A549 (cell line): ENCODE measurements around the gene HSDL2. TPM values are rescaled to one million over a fixed set of nuclear protein-coding genes. Genes with fewer than 3 reads are reported as not detected.

Experiments used
- ATAC-seq, 2 experiments: fragments of 200-7000 bp in 1 of 2; fragments of >200 bp in 1 of 2; cut with Nextera tagmentation in 1 of 2; cut with Tn5 transposase in 1 of 2; 3 replicates each; pipeline versions ENCODE4 v1.8.0 to v1.9.1; 2018 to 2020; ENCODE audit warnings: mild to moderate bottlenecking in 1 of 2, moderate library complexity in 1 of 2
- CTCF ChIA-PET: fragments of 300-600 bp; sonication (Branson Sonifier 250); formaldehyde crosslinking; extraction: SDS; loops from one replicate; lab custom pipeline; 2021; ENCODE audit warnings: antibody characterized with exemption, inconsistent platforms; lab: Yijun Ruan, JAX
- POLR2A ChIA-PET: fragments of 350-600 bp; formaldehyde crosslinking; extraction: SDS; loops from one replicate; lab custom pipeline; 2021; ENCODE audit warnings: antibody characterized with exemption, inconsistent platforms; lab: Yijun Ruan, JAX
- DNase-seq, 2 experiments: peaks; one replicate each; pipeline versions ENCODE4 v3.0.0 to v3.0.0-alpha.2; 2011 to 2016; ENCODE audit warnings: low read depth in 1 of 2, low spot score in 1 of 2
- FAIRE-seq: peaks from 2 replicates; lab custom pipeline; 2011; peaks lifted over from hg19 to GRCh38; lab: Jason Lieb, UNC
- H3K27ac ChIP-seq, 2 experiments: fragments of >200 bp; sonication (Bioruptor Twin); formaldehyde crosslinking; 3 replicates each; pipeline ENCODE4 v1.5.1; 2016 to 2017
- H3K4me1 ChIP-seq: fragments of >200 bp; sonication (Bioruptor Twin); formaldehyde crosslinking; 3 replicates; pipeline ENCODE4 v1.6.1; 2016
- H3K4me2 ChIP-seq: fragments of >200 bp; sonication (Bioruptor Twin); formaldehyde crosslinking; 3 replicates; pipeline ENCODE4 v1.6.1; 2016
- H3K4me3 ChIP-seq: fragments of >200 bp; sonication (Bioruptor Twin); formaldehyde crosslinking; 3 replicates; pipeline ENCODE4 v1.5.1; 2016
- H3K9me3 ChIP-seq: fragments of >200 bp; sonication (Bioruptor Twin); formaldehyde crosslinking; 3 replicates; pipeline ENCODE4 v1.6.1; 2016
- CBX2 ChIP-seq: fragments of 200-600 bp; sonication (generic); IDR thresholded peaks from 2 replicates; pipeline ENCODE4 v1.6.1; 2016; ENCODE audit warnings: low read depth, mild to moderate bottlenecking, borderline replicate concordance
- CBX8 ChIP-seq: fragments of 200-600 bp; sonication (generic); IDR thresholded peaks from 2 replicates; pipeline ENCODE4 v1.6.1; 2016
- EHMT2 ChIP-seq: fragments of 200-600 bp; sonication (generic); IDR thresholded peaks from 2 replicates; pipeline ENCODE4 v1.6.1; 2016; ENCODE audit warnings: antibody characterized with exemption, low read depth, mild to moderate bottlenecking, moderate library complexity
- ESRRA ChIP-seq: fragments of 150-350 bp; IDR thresholded peaks from 2 replicates; pipeline ENCODE4 v1.6.1; 2014; ENCODE audit warnings: mild to moderate bottlenecking, low read length, borderline replicate concordance
- FOSB ChIP-seq: fragments of 250-450 bp; sonication (Bioruptor Pico); IDR thresholded peaks from 2 replicates; pipeline ENCODE4 v1.5.0; 2020; ENCODE audit warnings: mild to moderate bottlenecking, moderate library complexity
- FOXS1 ChIP-seq: fragments of 250-450 bp; sonication (Bioruptor Pico); IDR thresholded peaks from 2 replicates; pipeline ENCODE4 v1.5.0; 2020; ENCODE audit warnings: mild to moderate bottlenecking, moderate library complexity
- HDAC2 ChIP-seq: fragments of 200-600 bp; sonication (generic); IDR thresholded peaks from 2 replicates; pipeline ENCODE4 v1.6.1; 2016
- HEYL ChIP-seq: fragments of 250-450 bp; sonication (Bioruptor Pico); IDR thresholded peaks from 2 replicates; pipeline ENCODE4 v1.8.0; 2021; ENCODE audit warnings: mild to moderate bottlenecking, moderate library complexity
- HOXA7 ChIP-seq: fragments of 250-450 bp; sonication (Bioruptor Pico); IDR thresholded peaks from 2 replicates; pipeline ENCODE4 v1.5.0; 2020; ENCODE audit warnings: mild to moderate bottlenecking, moderate library complexity
- HOXB13 ChIP-seq: fragments of 250-450 bp; sonication (Bioruptor Pico); IDR thresholded peaks from 2 replicates; pipeline ENCODE4 v1.5.0; 2020; ENCODE audit warnings: low read depth, mild to moderate bottlenecking, moderate library complexity
- JUN ChIP-seq, 2 experiments: fragments of >200 bp; sonication (Bioruptor Twin); formaldehyde crosslinking; IDR thresholded peaks; 2 replicates in 1 of 2; 3 replicates in 1 of 2; pipeline ENCODE4 v1.6.1; 2016 to 2017
- KDM1A ChIP-seq: fragments of 200-600 bp; sonication (generic); IDR thresholded peaks from 2 replicates; pipeline ENCODE4 v1.6.1; 2016; ENCODE audit warnings: low read depth, mild to moderate bottlenecking
- MAFK ChIP-seq: fragments of 450-650 bp; IDR thresholded peaks from 2 replicates; pipeline ENCODE4 v1.6.1; 2014; ENCODE audit not compliant: partially characterized antibody
- MYC ChIP-seq: IDR thresholded peaks from 2 replicates; pipeline ENCODE4 v1.6.1; 2012; ENCODE audit warnings: mild to moderate bottlenecking, inconsistent platforms, low read length, improper control_type of control experiment, borderline replicate concordance
- NFE2L2 ChIP-seq: fragments of 150-350 bp; conservative IDR thresholded peaks from 2 replicates; pipeline ENCODE4 v1.6.1; 2014; ENCODE audit warnings: low read length
- NPAS2 ChIP-seq: fragments of 250-450 bp; sonication (Bioruptor Pico); IDR thresholded peaks from 2 replicates; pipeline ENCODE4 v1.8.0; 2022; ENCODE audit warnings: mild to moderate bottlenecking, moderate library complexity, borderline replicate concordance
- RFX5 ChIP-seq: fragments of 450-650 bp; IDR thresholded peaks from 2 replicates; pipeline ENCODE4 v1.7.1; 2014; ENCODE audit warnings: antibody characterized with exemption, mild to moderate bottlenecking, moderate library complexity
- RNF2 ChIP-seq: fragments of 200-600 bp; sonication (generic); IDR thresholded peaks from 2 replicates; pipeline ENCODE4 v1.6.1; 2016; ENCODE audit warnings: low read depth, mild to moderate bottlenecking, antibody characterized with exemption, moderate library complexity, borderline replicate concordance
- SMC3 ChIP-seq: fragments of >200 bp; sonication (Bioruptor Twin); formaldehyde crosslinking; IDR thresholded peaks from 3 replicates; pipeline ENCODE4 v1.6.1; 2018; ENCODE audit warnings: inconsistent platforms
- SREBF2 ChIP-seq: fragments of 450-650 bp; IDR thresholded peaks from 2 replicates; pipeline ENCODE4 v1.6.1; 2014; ENCODE audit warnings: mild to moderate bottlenecking, moderate library complexity
- TFCP2L1 ChIP-seq: fragments of 250-450 bp; sonication (Bioruptor Pico); IDR thresholded peaks from 2 replicates; pipeline ENCODE4 v1.5.0; 2021; ENCODE audit warnings: mild to moderate bottlenecking
- whole genome bisulfite sequencing: methylation state at CpG from one replicate; pipeline ENCODE4 v1.1.6; 2017; ENCODE audit errors: missing lambda C conversion rate; 5-methylcytosine and 5-hydroxymethylcytosine counted together
- polyA plus RNA-seq, 4 experiments: library from polyadenylated mRNA; depleted of rRNA in 3 of 4; stranded (reverse); fragments of >200 nt; fragmentation: RNase III in 1 of 4; extraction: RNeasy Plus Mini Kit Qiagen cat#74134 plus additional on column Dnase treatment in 1 of 4; gene quantifications; 2 replicates in 3 of 4; 3 replicates in 1 of 4; pipeline ENCODE4 v1.2.3, GENCODE V29; 2011 to 2017
- TF ChIP-seq, protein P1 (sequence below): fragments of 150-350 bp; IDR thresholded peaks from 2 replicates; pipeline ENCODE4 v1.6.1; 2014; ENCODE audit warnings: low read depth, mild to moderate bottlenecking, low read length
- TF ChIP-seq, protein P2 (sequence below): fragments of >200 bp; sonication (Bioruptor Twin); formaldehyde crosslinking; IDR thresholded peaks from 2 replicates; pipeline ENCODE4 v1.6.1; 2016
- TF ChIP-seq, protein P3 (sequence below): fragments of 200-600 bp; sonication (generic); IDR thresholded peaks from 2 replicates; pipeline ENCODE4 v1.6.1; 2016; ENCODE audit warnings: antibody characterized with exemption, mild to moderate bottlenecking, moderate library complexity
- TF ChIP-seq, protein P4 (sequence below): fragments of 250-450 bp; sonication (Bioruptor Pico); IDR thresholded peaks from 2 replicates; pipeline ENCODE4 v1.5.0; 2020; ENCODE audit warnings: low read depth, mild to moderate bottlenecking, moderate library complexity
- TF ChIP-seq, protein P5 (sequence below): fragments of >200 bp; sonication (Bioruptor Twin); formaldehyde crosslinking; IDR thresholded peaks from 3 replicates; pipeline ENCODE4 v1.6.1; 2016

Gene HSDL2
- polyA plus RNA-seq, 2 of the 4 experiments (the other 2 are of a cell fraction): 47.4 to 47.7 TPM

DNA sequence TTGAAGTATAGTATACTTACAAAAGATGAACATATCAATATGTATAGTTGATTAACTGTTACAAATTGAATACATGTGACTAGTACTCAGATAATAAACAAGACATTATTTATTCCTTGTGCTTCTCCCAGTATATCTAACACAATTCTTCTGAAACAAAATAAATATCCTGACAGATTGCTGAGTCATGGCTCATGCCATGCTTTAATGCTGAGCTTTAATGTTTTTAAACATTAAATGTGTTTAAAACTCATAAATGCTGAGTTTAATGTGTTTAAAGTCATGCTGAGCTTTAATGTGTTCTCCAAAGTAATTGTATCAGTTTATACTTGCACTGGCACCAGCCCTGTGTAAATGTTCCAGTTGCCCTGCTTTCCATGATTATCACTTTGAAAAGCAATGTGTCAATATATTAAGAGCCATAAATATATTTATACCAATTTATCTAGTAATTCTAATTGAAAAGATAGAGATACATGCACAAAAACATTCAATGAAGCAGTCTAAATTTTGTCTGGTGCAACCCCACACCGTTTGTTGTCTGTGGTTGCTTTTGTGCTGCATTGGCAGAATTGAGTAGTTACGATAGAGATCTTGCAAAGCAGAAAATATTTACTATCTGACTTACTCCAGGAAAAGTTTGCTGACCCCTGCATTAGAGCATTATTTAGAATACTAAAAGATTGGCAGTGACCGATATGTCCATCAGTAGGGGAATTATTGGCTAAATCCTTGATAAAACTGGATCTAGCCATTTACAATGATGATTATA, 122.5 kb downstream of the HSDL2 start:
- H3K27ac ChIP-seq: peak overlapping the region; percentile 42 to 63; a peak in 4 of 6 replicates
- DNase-seq: no peak
- TF ChIP-seq MYC (no peak), NFE2L2 (peak; percentile 79), MAFK (peak; percentile 73)
- TF ChIP-seq, all 56 proteins: peak for 2
- 75% methylated on average over 3 of the region's 3 CpGs for WGBS
- ATAC-seq: no peak
- no peak for FAIRE-seq
- ChIA-PET CTCF (interaction anchor here (0.7 kb wide), 1 partner anchor 960 kb away, joined by 3 read pairs; no protein-coding TSS in a partner anchor), POLR2A (no interaction called here)
- Histone ChIP-seq H3K4me3 (no peak overlapping the region), H3K4me2 (peak overlapping the region; percentile 44), H3K9me3 (no peaks in the 10 kb centered on the region), H3K4me1 (peaks cover 29% of the 10 kb centered on the region)

DNA sequence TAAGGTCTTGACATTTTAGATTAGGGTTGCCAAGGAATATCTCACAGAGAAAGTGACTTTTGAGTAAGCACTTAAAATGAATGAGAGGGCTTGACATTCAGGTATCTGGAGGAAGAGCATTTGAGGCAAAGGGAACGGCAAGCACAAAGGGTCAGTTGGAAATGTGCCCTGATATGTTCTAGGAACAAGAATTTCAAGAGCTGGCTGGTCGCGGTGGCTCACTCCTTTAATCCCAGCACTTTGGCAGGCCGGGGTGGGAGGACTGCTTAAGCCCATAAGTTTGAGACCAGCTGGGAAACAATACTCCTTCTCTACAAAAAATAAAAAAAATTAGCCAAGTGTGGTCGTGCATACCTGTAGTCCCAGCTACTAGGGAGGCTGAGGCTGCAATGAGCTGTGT, 123.3 kb downstream of the HSDL2 start:
- peaks cover 30% of the 10 kb centered on the region for H3K4me1 ChIP-seq
- ChIA-PET CTCF (interaction anchor here (0.7 to 0.8 kb wide), 2 partner anchors 12 to 960 kb away, joined by 3 to 5 read pairs; no protein-coding TSS in a partner anchor), POLR2A (interaction anchor here (1.0 kb wide), 1 partner anchor 16 kb away, joined by 4 read pairs; the partner anchor contains the start of gene KIAA1958)
- no peak overlapping the region for H3K4me3 ChIP-seq
- H3K9me3 ChIP-seq: no peaks in the 10 kb centered on the region
- WGBS: 94% methylated on average over 5 of the region's 5 CpGs
- ATAC-seq: no peak
- H3K4me2 ChIP-seq: no peak overlapping the region
- H3K27ac ChIP-seq: no peak overlapping the region
- TF ChIP-seq SREBF2: no peak
- TF ChIP-seq EHMT2: no peak
- no peak for TF ChIP-seq HOXA7 (CRISPR knock-in tag)
- no peak for TF ChIP-seq MAFK
- TF ChIP-seq, protein P1, sequence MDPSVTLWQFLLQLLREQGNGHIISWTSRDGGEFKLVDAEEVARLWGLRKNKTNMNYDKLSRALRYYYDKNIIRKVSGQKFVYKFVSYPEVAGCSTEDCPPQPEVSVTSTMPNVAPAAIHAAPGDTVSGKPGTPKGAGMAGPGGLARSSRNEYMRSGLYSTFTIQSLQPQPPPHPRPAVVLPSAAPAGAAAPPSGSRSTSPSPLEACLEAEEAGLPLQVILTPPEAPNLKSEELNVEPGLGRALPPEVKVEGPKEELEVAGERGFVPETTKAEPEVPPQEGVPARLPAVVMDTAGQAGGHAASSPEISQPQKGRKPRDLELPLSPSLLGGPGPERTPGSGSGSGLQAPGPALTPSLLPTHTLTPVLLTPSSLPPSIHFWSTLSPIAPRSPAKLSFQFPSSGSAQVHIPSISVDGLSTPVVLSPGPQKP: no peak
- TF ChIP-seq HEYL (CRISPR knock-in tag): no peak
- no peak for TF ChIP-seq KDM1A
- no peak for TF ChIP-seq CBX8
- no peak for TF ChIP-seq JUN (IDR thresholded peaks at IDR 0.05)
- no peak for TF ChIP-seq RNF2
- no peak for TF ChIP-seq HDAC2
- TF ChIP-seq, protein P2, sequence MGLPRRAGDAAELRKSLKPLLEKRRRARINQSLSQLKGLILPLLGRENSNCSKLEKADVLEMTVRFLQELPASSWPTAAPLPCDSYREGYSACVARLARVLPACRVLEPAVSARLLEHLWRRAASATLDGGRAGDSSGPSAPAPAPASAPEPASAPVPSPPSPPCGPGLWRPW: no peak
- TF ChIP-seq NPAS2 (CRISPR knock-in tag): no peak
- TF ChIP-seq, protein P3, sequence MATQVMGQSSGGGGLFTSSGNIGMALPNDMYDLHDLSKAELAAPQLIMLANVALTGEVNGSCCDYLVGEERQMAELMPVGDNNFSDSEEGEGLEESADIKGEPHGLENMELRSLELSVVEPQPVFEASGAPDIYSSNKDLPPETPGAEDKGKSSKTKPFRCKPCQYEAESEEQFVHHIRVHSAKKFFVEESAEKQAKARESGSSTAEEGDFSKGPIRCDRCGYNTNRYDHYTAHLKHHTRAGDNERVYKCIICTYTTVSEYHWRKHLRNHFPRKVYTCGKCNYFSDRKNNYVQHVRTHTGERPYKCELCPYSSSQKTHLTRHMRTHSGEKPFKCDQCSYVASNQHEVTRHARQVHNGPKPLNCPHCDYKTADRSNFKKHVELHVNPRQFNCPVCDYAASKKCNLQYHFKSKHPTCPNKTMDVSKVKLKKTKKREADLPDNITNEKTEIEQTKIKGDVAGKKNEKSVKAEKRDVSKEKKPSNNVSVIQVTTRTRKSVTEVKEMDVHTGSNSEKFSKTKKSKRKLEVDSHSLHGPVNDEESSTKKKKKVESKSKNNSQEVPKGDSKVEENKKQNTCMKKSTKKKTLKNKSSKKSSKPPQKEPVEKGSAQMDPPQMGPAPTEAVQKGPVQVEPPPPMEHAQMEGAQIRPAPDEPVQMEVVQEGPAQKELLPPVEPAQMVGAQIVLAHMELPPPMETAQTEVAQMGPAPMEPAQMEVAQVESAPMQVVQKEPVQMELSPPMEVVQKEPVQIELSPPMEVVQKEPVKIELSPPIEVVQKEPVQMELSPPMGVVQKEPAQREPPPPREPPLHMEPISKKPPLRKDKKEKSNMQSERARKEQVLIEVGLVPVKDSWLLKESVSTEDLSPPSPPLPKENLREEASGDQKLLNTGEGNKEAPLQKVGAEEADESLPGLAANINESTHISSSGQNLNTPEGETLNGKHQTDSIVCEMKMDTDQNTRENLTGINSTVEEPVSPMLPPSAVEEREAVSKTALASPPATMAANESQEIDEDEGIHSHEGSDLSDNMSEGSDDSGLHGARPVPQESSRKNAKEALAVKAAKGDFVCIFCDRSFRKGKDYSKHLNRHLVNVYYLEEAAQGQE: no peak
- no peak for FAIRE-seq
- no peak for DNase-seq

DNA sequence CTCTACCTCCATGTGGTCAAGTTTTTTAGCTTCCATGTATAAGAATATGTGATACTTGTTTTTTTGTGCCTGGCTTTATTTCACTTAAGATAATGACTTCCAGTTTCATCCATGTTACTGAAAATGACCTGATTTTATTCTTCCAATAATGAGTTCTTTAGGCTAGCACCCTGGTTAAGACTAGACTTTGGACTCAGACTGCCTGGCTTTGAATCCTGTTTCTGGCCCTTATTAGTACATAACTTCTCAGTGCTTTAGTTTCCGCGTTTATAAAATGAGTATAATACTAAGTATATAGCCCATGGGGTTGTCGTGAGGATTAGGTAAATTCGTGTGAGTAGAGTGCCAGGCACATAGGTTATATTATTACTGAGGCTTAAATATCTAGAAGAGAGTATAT, 125.2 kb downstream of the HSDL2 start:
- DNase-seq: no peak
- H3K27ac ChIP-seq: no peak overlapping the region
- CTCF ChIA-PET: no interaction called here
- no peak for FAIRE-seq
- H3K9me3 ChIP-seq: no peaks in the 10 kb centered on the region
- peaks cover 30% of the 10 kb centered on the region for H3K4me1 ChIP-seq
- ATAC-seq: no peak
- TF ChIP-seq JUN (IDR thresholded peaks at IDR 0.05): no peak
- TF ChIP-seq, protein P4, sequence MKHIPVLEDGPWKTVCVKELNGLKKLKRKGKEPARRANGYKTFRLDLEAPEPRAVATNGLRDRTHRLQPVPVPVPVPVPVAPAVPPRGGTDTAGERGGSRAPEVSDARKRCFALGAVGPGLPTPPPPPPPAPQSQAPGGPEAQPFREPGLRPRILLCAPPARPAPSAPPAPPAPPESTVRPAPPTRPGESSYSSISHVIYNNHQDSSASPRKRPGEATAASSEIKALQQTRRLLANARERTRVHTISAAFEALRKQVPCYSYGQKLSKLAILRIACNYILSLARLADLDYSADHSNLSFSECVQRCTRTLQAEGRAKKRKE (CRISPR knock-in tag): no peak
- TF ChIP-seq CBX2: no peak
- TF ChIP-seq TFCP2L1: no peak
- no peak for TF ChIP-seq KDM1A
- no peak for TF ChIP-seq ESRRA
- no peak for TF ChIP-seq RNF2
- TF ChIP-seq FOSB (CRISPR knock-in tag): no peak
- TF ChIP-seq RFX5: no peak
- no peak for TF ChIP-seq HOXB13 (CRISPR knock-in tag)
- no peak for TF ChIP-seq NFE2L2
- no peak for TF ChIP-seq FOXS1
- no peak for TF ChIP-seq SMC3
- TF ChIP-seq, protein P5, sequence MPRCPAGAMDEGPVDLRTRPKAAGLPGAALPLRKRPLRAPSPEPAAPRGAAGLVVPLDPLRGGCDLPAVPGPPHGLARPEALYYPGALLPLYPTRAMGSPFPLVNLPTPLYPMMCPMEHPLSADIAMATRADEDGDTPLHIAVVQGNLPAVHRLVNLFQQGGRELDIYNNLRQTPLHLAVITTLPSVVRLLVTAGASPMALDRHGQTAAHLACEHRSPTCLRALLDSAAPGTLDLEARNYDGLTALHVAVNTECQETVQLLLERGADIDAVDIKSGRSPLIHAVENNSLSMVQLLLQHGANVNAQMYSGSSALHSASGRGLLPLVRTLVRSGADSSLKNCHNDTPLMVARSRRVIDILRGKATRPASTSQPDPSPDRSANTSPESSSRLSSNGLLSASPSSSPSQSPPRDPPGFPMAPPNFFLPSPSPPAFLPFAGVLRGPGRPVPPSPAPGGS: no peak
- TF ChIP-seq HDAC2: no peak
- no peak for TF ChIP-seq CBX8
- POLR2A ChIA-PET: no interaction called here
- no peak overlapping the region for H3K4me2 ChIP-seq
- H3K4me3 ChIP-seq: no peak overlapping the region
- WGBS: 78% methylated on average over 4 of the region's 4 CpGs
